HG03558 (cell line): ENCODE data around the gene LAPTM5.
"Not testable (repeated sequence)": the region's sequence is repeated elsewhere in the genome, so short reads cannot be mapped to it uniquely, and the experiment has no call there.

Experiments used
- ATAC-seq: cut with Tn5 transposase; IDR thresholded peaks from one replicate; pipeline ENCODE4 v1.9.1; 2021; ENCODE audit warnings: moderate number of reproducible peaks; ENCODE audit not compliant: unreplicated experiment; ENCODE audit errors: extremely low read depth

LAPTM5 gene

DNA sequence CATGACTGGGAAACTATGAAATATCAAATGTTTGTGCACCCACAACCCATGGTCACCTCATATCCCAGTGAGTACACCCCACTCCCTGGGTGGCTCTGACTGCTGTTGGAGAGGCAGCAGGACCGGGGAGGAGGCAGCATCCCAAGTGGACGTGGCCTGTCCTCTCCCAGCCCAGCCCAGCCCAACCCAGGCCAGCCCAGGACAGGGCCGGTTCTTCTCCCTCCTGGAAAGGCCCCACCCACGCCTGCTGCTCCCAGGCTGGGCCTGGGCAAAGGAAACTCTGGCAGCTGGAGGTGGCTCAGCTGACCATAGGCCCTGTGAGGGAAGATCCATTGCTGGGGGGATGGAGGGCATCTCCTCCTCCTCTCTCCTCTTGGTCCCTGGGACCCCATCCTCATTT, 53.3 kb downstream of the LAPTM5 start:
- no peak for ATAC-seq

- ATAC-seq = no peak
Measured at GRCh38 chr1:30702823-30703222, 54.8 kb downstream of the LAPTM5 start.

DNA sequence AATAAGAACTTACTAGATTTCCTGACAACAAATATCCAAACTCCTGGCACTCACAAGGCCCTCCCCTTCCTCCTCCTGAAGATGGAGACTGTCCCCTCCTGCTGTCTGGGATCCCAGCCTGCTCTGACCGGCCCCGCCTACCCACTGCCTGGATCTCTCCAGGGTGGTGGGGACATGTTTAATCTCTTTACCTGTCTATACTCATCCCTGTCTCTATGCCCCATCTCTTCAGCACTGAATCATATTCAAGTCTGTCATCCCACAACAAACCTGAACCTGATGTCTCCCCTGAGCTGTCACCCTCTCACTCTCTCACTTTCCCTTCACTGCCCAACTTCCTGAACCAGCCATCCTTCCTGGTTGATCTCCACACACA, 56.3 kb downstream of the LAPTM5 start:
- no peak for ATAC-seq

DNA sequence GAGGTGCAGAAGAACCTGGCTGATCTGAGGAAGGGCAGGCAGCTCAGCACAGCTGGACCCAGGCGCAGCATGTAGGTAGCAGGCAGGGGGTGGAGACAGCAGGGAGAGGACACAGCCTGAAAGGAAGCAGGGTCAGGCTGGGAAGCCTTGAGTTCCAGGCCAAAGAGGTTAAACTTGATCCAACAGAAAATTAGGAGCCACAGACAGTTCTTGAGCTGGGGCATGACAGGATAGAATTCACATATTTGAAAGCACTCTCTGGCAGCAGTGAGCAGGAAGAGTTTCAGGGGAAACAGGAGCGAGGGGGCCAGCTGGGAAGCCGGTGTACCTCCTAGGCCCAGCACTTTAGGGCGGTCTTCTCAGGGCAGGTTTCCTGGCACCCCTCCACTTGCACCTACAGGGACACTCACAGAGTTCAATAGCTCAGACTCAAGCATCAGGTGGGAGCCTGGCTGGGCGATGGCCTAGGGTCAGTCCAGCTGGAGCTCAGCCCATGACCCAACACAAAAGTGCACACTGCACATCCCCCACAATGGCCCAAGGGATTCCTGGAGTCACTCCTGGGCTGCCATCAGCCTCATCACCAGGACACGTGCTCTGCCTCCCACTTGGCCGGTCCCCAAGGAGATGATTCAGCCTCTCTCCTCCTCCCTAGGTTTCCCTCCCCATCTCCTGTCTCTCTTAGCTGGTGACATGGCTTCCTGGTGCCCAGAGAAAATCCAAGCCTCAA, 56.9 kb downstream of the LAPTM5 start:
- no peak for ATAC-seq

- no peak for ATAC-seq
Measured at GRCh38 chr1:30699762-30700161, 57.8 kb downstream of the LAPTM5 start.

DNA sequence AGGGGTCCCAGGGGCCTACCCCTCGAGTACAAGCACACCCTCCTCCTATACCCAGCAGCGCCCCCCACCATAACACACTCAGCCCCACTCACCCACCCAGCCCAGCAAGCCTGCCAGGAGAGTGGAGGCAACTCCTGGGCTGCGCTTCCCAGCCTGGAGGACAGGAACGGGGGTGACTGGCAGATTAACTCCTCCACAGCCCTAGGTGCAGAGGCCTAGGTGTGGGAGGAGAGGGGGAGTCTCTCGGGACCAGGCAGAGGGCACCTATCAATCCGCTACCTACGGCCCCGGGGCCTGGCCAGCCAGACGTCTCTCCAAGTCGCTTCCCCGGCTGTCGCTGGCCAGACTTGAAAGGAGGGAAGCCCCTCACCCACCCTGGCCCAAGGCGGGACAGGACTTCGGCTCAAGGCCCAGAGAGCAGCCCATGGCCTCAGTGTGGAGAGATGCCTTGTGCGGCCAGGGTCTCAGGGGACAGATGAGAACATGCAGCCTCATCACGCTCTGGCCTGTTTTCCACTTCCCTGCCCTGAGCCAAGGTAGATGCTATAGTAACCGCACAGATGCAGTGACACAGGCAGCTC, 59.1 kb downstream of the LAPTM5 start:
- no peak for ATAC-seq

DNA sequence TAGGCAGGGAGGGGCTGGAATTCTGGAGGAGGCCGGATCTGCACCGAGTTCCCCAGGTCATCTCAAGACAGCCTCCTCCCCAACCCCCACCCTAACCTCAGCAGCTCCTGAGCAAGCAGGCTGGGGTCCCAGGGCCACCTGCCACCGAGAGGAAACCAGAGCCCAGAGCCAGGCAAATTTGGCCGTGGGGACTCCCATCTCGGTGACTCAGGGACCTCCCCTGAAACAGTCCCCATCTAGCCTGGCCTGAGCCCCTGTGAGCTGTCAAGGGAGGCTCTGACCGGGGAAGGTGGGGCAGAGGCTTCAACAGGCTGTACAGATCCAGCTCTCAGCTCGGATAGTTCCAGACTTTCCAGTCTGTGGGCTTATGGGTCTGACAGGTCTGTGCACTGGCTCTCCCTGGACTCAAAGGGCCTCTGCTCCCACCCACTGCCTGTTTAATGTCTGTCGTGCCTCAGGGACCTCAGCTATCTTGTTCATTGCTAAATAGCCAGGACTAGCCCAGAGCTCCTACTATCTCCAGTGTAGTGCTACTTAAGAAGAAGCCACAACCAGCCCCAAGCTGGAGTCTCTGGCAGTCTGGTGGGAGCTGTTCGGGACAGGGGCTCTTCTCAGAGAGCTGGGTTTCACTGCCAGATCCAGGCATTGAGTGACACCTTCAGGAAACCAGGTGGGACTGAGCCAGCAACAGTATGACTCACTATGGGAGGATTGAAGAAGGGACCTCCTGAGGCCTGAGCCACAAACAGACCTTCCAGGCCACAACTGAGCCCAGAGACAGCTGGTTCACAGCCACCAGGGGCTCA, 59.8 kb downstream of the LAPTM5 start:
- no peak for ATAC-seq

- ATAC-seq = no peak
Measured at GRCh38 chr1:30696831-30697230, 60.7 kb downstream of the LAPTM5 start.

- ATAC-seq = no peak
Measured at GRCh38 chr1:30695439-30695841, 62.1 kb downstream of the LAPTM5 start.

DNA sequence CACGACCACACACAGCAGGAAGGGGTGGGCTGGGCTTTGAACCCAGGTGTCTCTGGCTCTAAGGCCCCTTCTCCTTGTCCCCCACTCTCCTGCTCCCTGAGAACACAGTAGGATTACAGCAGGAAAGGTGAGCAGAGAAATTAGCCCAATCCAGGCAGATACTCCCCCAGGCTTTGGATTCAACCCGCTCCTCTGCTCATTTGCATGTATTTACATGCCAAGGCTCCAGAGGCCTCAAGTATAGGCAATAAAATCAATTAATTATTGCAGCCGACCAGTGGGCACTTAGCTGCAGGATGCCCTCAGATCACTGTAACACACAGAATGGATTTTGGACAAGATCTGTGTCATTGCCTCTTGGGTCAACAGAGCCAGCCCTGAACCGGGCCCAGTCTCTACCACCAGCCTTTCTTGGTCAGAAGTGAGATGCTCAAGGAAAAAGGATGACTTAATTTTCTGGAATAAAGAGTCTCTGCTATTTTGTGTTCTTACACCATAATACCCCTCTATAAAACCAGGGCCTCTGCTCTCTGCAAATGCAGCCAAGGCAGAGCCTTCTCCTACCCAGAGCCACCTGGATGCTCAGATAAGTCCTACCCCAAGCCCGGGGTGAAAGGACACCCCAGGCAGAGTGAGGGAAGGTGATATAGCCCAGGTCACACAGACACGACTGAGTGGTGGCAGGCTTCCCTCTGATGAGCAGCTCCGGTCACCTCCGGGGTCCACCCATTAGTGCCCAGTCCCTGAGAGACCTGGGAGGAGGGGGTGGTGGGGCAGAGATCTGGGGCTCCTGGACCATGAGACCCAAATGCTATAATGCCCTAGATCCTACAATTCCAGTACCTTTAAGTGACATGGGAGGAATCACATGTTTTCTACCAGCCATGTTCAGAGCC, 63.0 kb downstream of the LAPTM5 start:
- ATAC-seq = no peak

GRCh38 chr1:30693822-30694221, 63.8 kb downstream of the LAPTM5 start:
- no peak for ATAC-seq

GRCh38 chr1:30693366-30693765, 64.2 kb downstream of the LAPTM5 start:
- ATAC-seq = no peak

DNA sequence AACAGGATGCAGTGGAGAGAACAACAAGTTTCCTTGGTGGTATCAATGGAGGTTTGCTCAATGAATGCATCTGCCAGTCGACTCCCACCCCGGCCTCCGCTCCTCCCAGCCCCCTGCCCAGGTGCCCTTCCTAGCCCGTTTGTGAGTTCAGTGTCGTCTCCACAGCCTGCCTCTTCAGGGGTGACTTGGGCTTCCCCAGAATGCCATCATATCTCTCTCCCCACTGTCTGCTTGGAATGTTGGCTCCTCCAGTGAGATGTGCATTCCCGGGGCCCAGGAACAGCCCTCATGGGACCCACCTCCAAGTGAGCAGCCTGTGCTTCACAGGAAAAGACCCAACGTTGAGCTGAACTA, 64.6 kb downstream of the LAPTM5 start:
- no peak for ATAC-seq

DNA sequence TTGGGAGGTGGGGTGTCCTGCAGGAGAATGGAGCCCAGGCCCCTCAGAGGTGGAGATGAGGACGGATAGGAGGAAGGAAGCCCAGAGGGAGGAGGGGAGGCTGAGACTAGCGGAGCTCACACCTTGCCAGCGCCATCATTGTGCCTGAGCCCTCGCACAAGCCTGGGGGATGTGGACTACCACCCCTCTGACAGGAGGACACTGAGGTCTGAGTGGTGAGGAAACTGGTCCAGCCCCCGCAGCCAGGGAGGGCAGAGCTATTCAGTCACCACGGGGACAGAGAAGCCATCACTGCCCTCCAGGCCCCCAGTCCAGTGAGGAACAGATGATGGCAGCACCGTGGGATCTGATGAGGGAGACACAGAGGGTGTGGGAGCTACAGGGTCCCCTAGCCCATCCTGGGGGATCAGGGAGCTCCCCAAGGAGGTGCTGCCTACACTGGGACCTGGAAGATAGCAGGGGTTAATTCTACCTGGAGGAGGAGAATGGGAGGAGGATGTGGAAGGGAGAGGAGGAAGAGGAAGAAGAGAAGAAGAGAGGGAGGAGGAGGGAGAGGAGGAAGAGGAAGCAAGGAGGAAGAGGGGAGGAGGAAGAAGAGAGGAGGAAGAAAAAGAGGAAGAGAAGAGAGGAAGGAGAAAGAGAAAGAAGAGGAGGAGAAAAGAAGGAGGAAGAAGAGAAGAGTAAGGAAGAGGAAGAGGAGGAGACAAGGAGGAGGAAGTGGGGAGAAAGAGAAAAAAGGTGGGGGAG, 65.2 kb downstream of the LAPTM5 start:
- no peak for ATAC-seq

DNA sequence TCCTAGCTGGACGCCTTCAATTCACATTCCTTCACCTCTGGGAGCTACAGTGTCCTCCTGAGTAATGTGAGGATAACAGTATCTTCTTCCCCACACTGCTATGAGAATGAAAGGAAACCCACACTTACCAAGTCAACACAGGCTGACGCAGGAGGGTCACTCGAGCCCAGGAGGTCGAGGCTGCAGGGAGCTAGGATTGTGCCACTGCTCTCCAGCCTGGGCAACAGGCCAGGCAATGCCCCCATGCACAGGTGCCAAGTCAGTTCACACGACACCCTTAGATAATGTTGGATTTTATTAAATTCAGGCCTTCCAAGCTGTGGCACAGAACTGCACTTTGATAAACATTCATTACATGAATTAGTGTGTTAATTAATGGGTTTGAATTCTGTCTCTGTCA, 66.1 kb downstream of the LAPTM5 start:
- no peak for ATAC-seq

DNA sequence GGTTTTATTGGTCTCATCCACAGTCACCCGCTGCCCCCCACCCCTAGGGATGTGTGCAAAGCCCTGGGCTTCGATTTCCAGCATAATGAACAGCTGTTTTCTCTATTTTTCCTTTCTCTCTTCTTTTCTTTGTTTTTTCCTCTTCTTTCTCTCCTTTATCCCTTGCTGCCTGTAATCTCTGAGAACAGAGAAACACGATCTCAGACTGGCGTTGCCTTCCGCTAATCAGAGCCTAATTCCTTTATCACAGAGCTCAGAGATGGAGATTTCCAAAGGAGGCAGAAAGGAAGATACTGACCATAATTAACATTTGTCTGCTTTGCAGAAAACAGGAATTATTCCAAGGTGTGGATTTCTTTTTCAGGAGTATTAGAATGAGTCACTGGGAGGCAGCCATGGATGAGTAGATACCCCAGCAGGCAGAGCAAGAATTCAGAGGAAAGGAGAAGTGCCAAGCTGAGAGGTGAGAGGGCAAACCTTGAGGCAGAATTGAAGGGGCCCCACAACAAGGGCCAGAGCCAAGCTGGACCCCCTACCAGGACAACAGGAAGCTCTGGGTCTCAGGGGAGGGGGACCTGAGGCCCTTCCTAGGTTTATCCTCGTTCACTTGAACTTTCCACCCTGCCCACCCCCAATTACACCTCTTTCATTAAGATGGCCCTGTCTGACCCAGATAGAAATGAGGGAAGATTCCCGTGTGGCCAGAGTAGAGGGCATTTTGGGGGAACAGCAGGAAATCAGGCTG, 67.5 kb downstream of the LAPTM5 start:
- no peak for ATAC-seq

- no peak for ATAC-seq
Measured at GRCh38 chr1:30688920-30689794, 68.4 kb downstream of the LAPTM5 start.

- ATAC-seq = not testable (repeated sequence)
Measured at GRCh38 chr1:30688516-30688915, 69.1 kb downstream of the LAPTM5 start.
